ENCODE measurements around the gene PVALEF. TPM values are rescaled to one million over a fixed set of nuclear protein-coding genes. Genes with fewer than 3 reads are reported as not detected.

Gene PVALEF
- total RNA-seq, 1 donor from 2014 or later, result 0.29 TPM

GRCh38 chr17:81178136-81179091 lies 13.1 kb downstream of the PVALEF start:
- TF ChIP-seq CTCF (IDR thresholded peaks at IDR 0.05; ENCODE audit: partially characterized antibody, unreplicated experiment), result no peak
- Mint-ChIP-seq H3K36me3 (ENCODE audit: unreplicated experiment) (peaks cover 19% of the 10 kb centered on the region), H3K27ac (ENCODE audit: unreplicated experiment) (no peak overlapping the region), H3K27me3 (ENCODE audit: unreplicated experiment) (peaks cover 2% of the 10 kb centered on the region), H3K4me3 (ENCODE audit: unreplicated experiment) (no peak overlapping the region), H3K4me1 (ENCODE audit: low read depth, unreplicated experiment) (peaks cover 2% of the 10 kb centered on the region), H3K9me3 (ENCODE audit: unreplicated experiment) (peaks cover 9% of the 10 kb centered on the region)
- no peak for DNase-seq

- H3K36me3 Mint-ChIP-seq (ENCODE audit: unreplicated experiment), result peaks cover 12% of the 10 kb centered on the region
- no peaks in the 10 kb centered on the region for H3K27me3 Mint-ChIP-seq (ENCODE audit: unreplicated experiment)
- no peak overlapping the region for H3K4me3 Mint-ChIP-seq (ENCODE audit: unreplicated experiment)
- DNase-seq, result no peak
- H3K27ac Mint-ChIP-seq (ENCODE audit: unreplicated experiment), result no peak overlapping the region
- peaks cover 9% of the 10 kb centered on the region for H3K9me3 Mint-ChIP-seq (ENCODE audit: unreplicated experiment)
- no peak for TF ChIP-seq CTCF (IDR thresholded peaks at IDR 0.05; ENCODE audit: partially characterized antibody, unreplicated experiment)
- H3K4me1 Mint-ChIP-seq (ENCODE audit: low read depth, unreplicated experiment), result peaks cover 2% of the 10 kb centered on the region
Observed at GRCh38 chr17:81179220-81179619, 13.9 kb downstream of the PVALEF start.

- H3K36me3 Mint-ChIP-seq (ENCODE audit: unreplicated experiment), result peaks cover 11% of the 10 kb centered on the region
- H3K27me3 Mint-ChIP-seq (ENCODE audit: unreplicated experiment), result no peaks in the 10 kb centered on the region
- peaks cover 4% of the 10 kb centered on the region for H3K4me1 Mint-ChIP-seq (ENCODE audit: low read depth, unreplicated experiment)
- H3K9me3 Mint-ChIP-seq (ENCODE audit: unreplicated experiment), result peaks cover 8% of the 10 kb centered on the region
- TF ChIP-seq CTCF (IDR thresholded peaks at IDR 0.05; ENCODE audit: partially characterized antibody, unreplicated experiment), result no peak
- DNase-seq, result no peak
- H3K27ac Mint-ChIP-seq (ENCODE audit: unreplicated experiment), result no peak overlapping the region
- H3K4me3 Mint-ChIP-seq (ENCODE audit: unreplicated experiment), result no peak overlapping the region
Observed at GRCh38 chr17:81179861-81180260, 14.6 kb downstream of the PVALEF start.

GRCh38 chr17:81180836-81181810 lies 15.8 kb downstream of the PVALEF start:
- Mint-ChIP-seq H3K9me3 (ENCODE audit: unreplicated experiment) (peaks cover 2% of the 10 kb centered on the region), H3K4me1 (ENCODE audit: low read depth, unreplicated experiment) (peaks cover 8% of the 10 kb centered on the region), H3K27ac (ENCODE audit: unreplicated experiment) (no peak overlapping the region), H3K27me3 (ENCODE audit: unreplicated experiment) (peaks cover 4% of the 10 kb centered on the region), H3K36me3 (ENCODE audit: unreplicated experiment) (no peaks in the 10 kb centered on the region), H3K4me3 (ENCODE audit: unreplicated experiment) (no peak overlapping the region)
- TF ChIP-seq CTCF (IDR thresholded peaks at IDR 0.05; ENCODE audit: partially characterized antibody, unreplicated experiment), result no peak
- DNase-seq, result no peak

All from glutamatergic neuron (in vitro differentiated cells).